Suprapubic skin (tissue), 4 donors: ENCODE results near the gene MAP3K10.
"Not testable (repeated sequence)": the region's sequence is repeated elsewhere in the genome, so short reads cannot be mapped to it uniquely, and the experiment has no call there.

Source experiments
- CTCF ChIP-seq, 2 donors: fragments of 200-600 bp in 1 of 2; fragments of 450-650 bp in 1 of 2; sonication (generic) in 1 of 2; IDR thresholded peaks; one replicate each; pipeline ENCODE4 v1.5.1; 2016 to 2019; ENCODE audit warnings: antibody characterized with exemption in 2 of 2, mild to moderate bottlenecking in 1 of 2, moderate library complexity in 1 of 2
- EP300 ChIP-seq: sonication (generic); formaldehyde crosslinking; IDR thresholded peaks from one replicate; pipeline ENCODE4 v1.6.1; 2017; ENCODE audit warnings: antibody characterized with exemption
- POLR2A ChIP-seq, 2 donors: fragments of 450-650 bp; IDR thresholded peaks; one replicate each; pipeline ENCODE4 v1.6.1; 2017; ENCODE audit warnings: antibody characterized with exemption in 2 of 2, mild to moderate bottlenecking in 2 of 2, moderate library complexity in 2 of 2
- POLR2AphosphoS5 ChIP-seq, 3 donors: sonication (generic); formaldehyde crosslinking; IDR thresholded peaks; one replicate each; pipeline ENCODE4 v1.6.1; 2017; ENCODE audit warnings: antibody characterized with exemption in 3 of 3

- TF ChIP-seq CTCF (IDR thresholded peaks at IDR 0.05); POLR2A (IDR thresholded peaks at IDR 0.05); POLR2AphosphoS5 (IDR thresholded peaks at IDR 0.05); EP300: not testable (repeated sequence)
Measured at GRCh38 chr19:40145749-40146029, 45.5 kb upstream of the MAP3K10 start.
